Epithelial cell of esophagus (primary cell): ENCODE data around the gene LCE4A.

Source experiments
- DNase-seq: peaks from one replicate; pipeline ENCODE4 v3.0.0; 2010; ENCODE audit warnings: low read depth
- H3K4me3 ChIP-seq: 2 replicates; pipeline ENCODE4 v1.5.1; 2011; ENCODE audit warnings: mild to moderate bottlenecking, low read length, control low read depth
- CTCF ChIP-seq: IDR thresholded peaks from 2 replicates; pipeline ENCODE4 v1.5.1; 2011; ENCODE audit warnings: low read depth, mild to moderate bottlenecking, low read length, control low read depth, inconsistent platforms; ENCODE audit not compliant: insufficient read depth; ENCODE audit errors: missing control alignments

Gene LCE4A

GRCh38 chr1:152728986-152729385 is 21.0 kb downstream of the LCE4A start:
- DNase-seq: no peak
- no peak overlapping the region for H3K4me3 ChIP-seq
- TF ChIP-seq CTCF: no peak

DNA sequence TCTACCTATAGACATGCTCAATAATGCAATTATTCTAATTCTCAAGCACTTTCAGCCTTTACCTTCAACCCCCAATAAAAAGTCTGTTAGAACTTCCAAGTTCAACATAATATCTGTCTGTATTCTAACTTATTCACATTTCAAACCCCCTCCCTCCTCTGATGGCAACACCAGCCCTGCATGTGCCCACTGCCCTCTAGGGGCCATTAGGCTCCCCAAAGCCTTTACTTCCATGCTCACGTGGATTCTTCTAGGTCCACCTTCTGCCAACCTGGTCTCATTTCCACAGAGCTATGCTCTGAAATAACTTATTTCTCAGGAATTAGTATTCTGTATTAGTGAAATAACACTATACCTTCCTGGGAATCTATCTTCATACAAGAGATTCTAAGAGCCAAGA is 27.7 kb downstream of the LCE4A start:
- peak; percentile 37 for DNase-seq
- peak; percentile 53 for TF ChIP-seq CTCF
- H3K4me3 ChIP-seq: no peak overlapping the region

DNA sequence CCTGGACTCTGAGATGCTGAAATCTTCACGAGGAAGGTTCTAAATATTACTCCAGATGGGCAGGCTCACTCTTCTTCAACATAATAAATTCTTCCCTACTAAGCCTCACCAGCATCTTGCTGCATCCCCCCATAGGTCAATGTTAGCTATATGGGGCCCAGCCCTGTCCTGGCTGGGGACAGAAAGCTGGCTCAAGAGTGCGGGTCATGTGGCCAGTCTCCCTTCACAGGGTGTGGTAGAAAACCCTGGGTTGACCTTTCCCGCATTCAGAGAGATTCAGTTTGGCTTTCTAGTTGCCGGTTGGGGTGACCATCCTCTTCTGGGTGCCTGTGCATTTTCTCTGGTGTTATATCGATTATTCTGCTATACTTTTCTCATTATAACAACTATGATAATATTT is 30.0 kb downstream of the LCE4A start:
- H3K4me3 ChIP-seq: no peak overlapping the region
- no peak for TF ChIP-seq CTCF

DNA sequence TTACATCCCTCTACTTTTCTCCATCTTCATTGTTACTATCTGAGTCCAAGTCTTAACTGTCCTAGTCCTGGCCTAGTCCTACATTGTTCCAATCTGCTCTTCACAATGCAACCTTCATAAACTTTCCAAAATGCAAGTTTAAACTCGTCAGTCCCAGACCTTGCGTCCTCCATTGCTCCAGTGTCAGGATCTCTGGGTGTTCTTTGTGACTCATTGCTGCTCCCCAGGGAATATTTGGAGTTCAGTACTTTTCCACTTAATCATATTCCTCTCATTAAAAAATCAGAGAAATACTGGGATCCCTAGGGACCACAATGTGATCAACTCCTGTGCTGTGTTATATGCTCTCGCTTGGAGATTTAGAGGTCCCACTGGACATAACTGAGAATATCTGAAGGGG is 31.9 kb downstream of the LCE4A start:
- peak; percentile 83 for DNase-seq
- no peak overlapping the region for H3K4me3 ChIP-seq
- no peak for TF ChIP-seq CTCF

More for the DNA sequence above, 30.0 kb downstream of the LCE4A start:
- no peak for DNase-seq

DNA sequence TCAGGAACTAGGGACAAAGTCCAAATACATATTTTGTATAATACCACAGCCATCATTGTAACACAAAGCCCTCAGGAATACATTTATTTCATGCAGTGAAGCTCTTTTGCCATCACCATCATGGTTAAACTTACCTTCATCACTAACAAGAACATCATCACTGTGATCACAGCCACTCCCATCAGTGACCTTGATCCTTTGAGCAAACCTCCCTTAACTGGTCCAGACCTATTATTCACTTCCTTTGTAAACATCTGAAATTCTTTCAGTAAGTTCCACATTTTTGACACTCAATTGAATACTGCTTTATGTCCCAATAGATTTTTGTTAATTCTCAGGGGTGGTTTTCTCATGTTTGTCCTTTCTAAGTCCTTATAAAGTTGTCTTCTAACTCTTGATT is 33.7 kb downstream of the LCE4A start:
- no peak for TF ChIP-seq CTCF
- peak; percentile 53 for DNase-seq
- no peak overlapping the region for H3K4me3 ChIP-seq

DNA sequence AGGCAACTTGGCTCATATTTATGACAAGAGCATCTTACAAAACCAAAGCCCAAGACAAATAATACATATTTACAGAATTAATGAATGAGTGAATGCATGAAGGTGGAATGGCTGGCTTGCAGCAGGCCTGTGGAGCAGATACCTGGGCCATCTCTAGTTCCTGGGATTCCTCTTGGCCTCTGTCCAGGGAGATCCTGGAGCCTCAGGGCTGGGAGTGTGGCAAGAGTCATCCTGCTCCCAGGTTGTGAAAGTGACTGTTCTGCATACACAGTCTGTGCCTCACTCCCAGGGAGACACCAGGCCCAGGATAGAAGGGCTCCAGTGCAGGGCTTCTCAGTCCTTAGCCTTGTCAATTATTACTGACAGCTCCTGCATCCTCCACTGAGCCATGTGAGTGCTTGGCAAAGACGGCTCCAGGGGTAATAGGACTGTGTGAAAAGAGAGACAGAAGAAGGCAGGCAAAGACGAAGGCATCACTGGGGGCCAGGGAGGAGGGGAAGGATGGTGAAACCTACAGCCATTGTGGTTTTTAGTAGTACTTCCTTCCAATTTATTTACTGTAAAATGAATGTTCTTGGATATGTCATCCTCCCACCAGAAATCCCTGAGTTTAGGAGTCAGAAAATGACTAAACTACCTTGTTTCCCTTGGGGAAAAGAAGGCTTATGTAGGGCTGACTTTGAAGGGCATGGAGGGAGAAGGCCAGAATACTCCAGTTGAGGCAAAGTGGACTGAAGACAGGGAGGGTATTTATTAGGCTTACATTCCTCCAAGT is 35.6 kb downstream of the LCE4A start:
- no peak overlapping the region for H3K4me3 ChIP-seq
- DNase-seq: peak; percentile 97
- TF ChIP-seq CTCF: no peak

- TF ChIP-seq CTCF: no peak
- H3K4me3 ChIP-seq: no peak overlapping the region
- DNase-seq: peak; percentile 92
These were observed 37.3 kb downstream of the LCE4A start for GRCh38 chr1:152745289-152745704.
